Measurements from ENCODE around the gene B3GAT2. TPM values are rescaled to one million over a fixed set of nuclear protein-coding genes. Genes with fewer than 3 reads are reported as not detected.

B3GAT2 gene
- total RNA-seq, 1 experiment from 2014 or later, result 0.22 TPM

GRCh38 chr6:70933853-70934252, 23.0 kb downstream of the B3GAT2 start:
- no peak overlapping the region for H3K4me3 Mint-ChIP-seq
- no CpG with 5 or more reads among the region's 3 CpGs for WGBS (ENCODE audit: extremely low coverage, insufficient read length, low lambda C conversion rate)

More at GRCh38 chr6:70933853-70934252, 23.0 kb downstream of the B3GAT2 start:
- H4K20me1 ChIP-seq (ENCODE audit: control insufficient read depth, insufficient read depth, insufficient read length), result no peaks in the 10 kb centered on the region
- H3K23ac ChIP-seq (ENCODE audit: insufficient read length, low read depth, low read length), result no peak overlapping the region
- no peaks in the 10 kb centered on the region; a peak in 1 of 7 replicates for H3K36me3 Mint-ChIP-seq (ENCODE audit: insufficient read depth in 1 of 3, low read depth in 3 of 3)
- no peak overlapping the region for H3K27ac ChIP-seq (ENCODE audit: insufficient read length, low read depth, low read length)
- no peak overlapping the region for H3K4ac ChIP-seq (ENCODE audit: low read depth, low read length)
- H3K79me2 ChIP-seq (ENCODE audit: insufficient read depth, low read length), result no peaks in the 10 kb centered on the region
- H3K14ac ChIP-seq (ENCODE audit: insufficient read depth, low read length), result no peak overlapping the region
- no peaks in the 10 kb centered on the region for H3K23me2 ChIP-seq (ENCODE audit: insufficient read length, low read depth, low read length, poor library complexity, severe bottlenecking)
- no peak overlapping the region for H4K5ac ChIP-seq (ENCODE audit: insufficient read length, low read depth, low read length)
- no peaks in the 10 kb centered on the region for H3K4me1 Mint-ChIP-seq
- H2BK5ac ChIP-seq (ENCODE audit: insufficient read length, low read length), result no peak overlapping the region
- H2BK15ac ChIP-seq (ENCODE audit: low read depth, low read length), result no peak overlapping the region
- no peak overlapping the region for H2BK12ac ChIP-seq (ENCODE audit: insufficient read length, low read depth, low read length)
- no peak overlapping the region for H3K9ac ChIP-seq (ENCODE audit: extremely low read depth, insufficient read length, low read length)
- H3K9me3 Mint-ChIP-seq, result no peaks in the 10 kb centered on the region; a peak in 2 of 5 replicates
- DNase-seq, result no peak
- no peak overlapping the region for H3K4me2 ChIP-seq (ENCODE audit: insufficient read depth, insufficient read length, low read length)
- H2AK5ac ChIP-seq (ENCODE audit: insufficient read length, low read length), result no peak overlapping the region
- H4K91ac ChIP-seq (ENCODE audit: insufficient read length, low read depth, low read length), result no peak overlapping the region
- H3K27me3 Mint-ChIP-seq (ENCODE audit: low read depth), result no peaks in the 10 kb centered on the region
- no peak overlapping the region for H2BK20ac ChIP-seq (ENCODE audit: low read depth, low read length, poor library complexity, severe bottlenecking)
- H3K9me3 ChIP-seq (ENCODE audit: control insufficient read depth, low read depth, low read length), result no peaks in the 10 kb centered on the region
- no peaks in the 10 kb centered on the region for H3K27me3 ChIP-seq (ENCODE audit: insufficient read depth, low read length)
- no peak overlapping the region for H2BK120ac ChIP-seq (ENCODE audit: low read depth, low read length, poor library complexity, severe bottlenecking)
- H3K56ac ChIP-seq (ENCODE audit: insufficient read length, low read depth, low read length), result no peak overlapping the region
- H3T11ph ChIP-seq (ENCODE audit: low read length), result no peak overlapping the region
- no peak overlapping the region for H4K8ac ChIP-seq (replicated peaks; ENCODE audit: insufficient read length, low read depth, low read length)
- H3K18ac ChIP-seq (ENCODE audit: insufficient read length, low read depth, low read length), result no peak overlapping the region
- H3K79me1 ChIP-seq (ENCODE audit: insufficient read depth, low read depth, low read length, poor library complexity, severe bottlenecking), result no peaks in the 10 kb centered on the region
- H2AFZ ChIP-seq (ENCODE audit: low read length), result no peak overlapping the region
- TF ChIP-seq, protein P1, sequence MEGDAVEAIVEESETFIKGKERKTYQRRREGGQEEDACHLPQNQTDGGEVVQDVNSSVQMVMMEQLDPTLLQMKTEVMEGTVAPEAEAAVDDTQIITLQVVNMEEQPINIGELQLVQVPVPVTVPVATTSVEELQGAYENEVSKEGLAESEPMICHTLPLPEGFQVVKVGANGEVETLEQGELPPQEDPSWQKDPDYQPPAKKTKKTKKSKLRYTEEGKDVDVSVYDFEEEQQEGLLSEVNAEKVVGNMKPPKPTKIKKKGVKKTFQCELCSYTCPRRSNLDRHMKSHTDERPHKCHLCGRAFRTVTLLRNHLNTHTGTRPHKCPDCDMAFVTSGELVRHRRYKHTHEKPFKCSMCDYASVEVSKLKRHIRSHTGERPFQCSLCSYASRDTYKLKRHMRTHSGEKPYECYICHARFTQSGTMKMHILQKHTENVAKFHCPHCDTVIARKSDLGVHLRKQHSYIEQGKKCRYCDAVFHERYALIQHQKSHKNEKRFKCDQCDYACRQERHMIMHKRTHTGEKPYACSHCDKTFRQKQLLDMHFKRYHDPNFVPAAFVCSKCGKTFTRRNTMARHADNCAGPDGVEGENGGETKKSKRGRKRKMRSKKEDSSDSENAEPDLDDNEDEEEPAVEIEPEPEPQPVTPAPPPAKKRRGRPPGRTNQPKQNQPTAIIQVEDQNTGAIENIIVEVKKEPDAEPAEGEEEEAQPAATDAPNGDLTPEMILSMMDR (conservative IDR thresholded peaks at IDR 0.05), result no peak
- H3K27ac Mint-ChIP-seq, result no peak overlapping the region
- no peaks in the 10 kb centered on the region for H3K4me1 ChIP-seq (ENCODE audit: insufficient read depth, low read length)

Data from H9 (cell line).